Ovary (tissue), 3 donors: ENCODE results near the gene NKX6-2.

Source experiments
- CTCF ChIP-seq, 3 donors: fragments of 450-650 bp in 2 of 3; fragments of 200-600 bp in 1 of 3; IDR thresholded peaks; one replicate each; pipeline versions ENCODE4 v1.5.1 to v1.8.0; 2016 to 2022; ENCODE audit warnings: antibody characterized with exemption in 3 of 3, mild to moderate bottlenecking in 1 of 3
- EP300 ChIP-seq: sonication (generic); formaldehyde crosslinking; IDR thresholded peaks from one replicate; pipeline ENCODE4 v1.6.1; 2017; ENCODE audit warnings: antibody characterized with exemption
- donor health status: DM: no; HTN: no; CAD: no.

GRCh38 chr10:132827423-132827789 is 41.5 kb upstream of the NKX6-2 start:
- TF ChIP-seq CTCF (IDR thresholded peaks at IDR 0.05) (no peak), EP300 (no peak)
